Thyroid gland (tissue), 4 donors: ENCODE results near the gene MRPS23.

ENCODE experiments used
- POLR2A ChIP-seq, 2 donors: fragments of 450-650 bp; IDR thresholded peaks; one replicate each; pipeline ENCODE4 v1.6.1; 2017; ENCODE audit warnings: antibody characterized with exemption in 2 of 2, mild to moderate bottlenecking in 2 of 2, moderate library complexity in 1 of 2
- TF ChIP-seq, protein P1 (sequence below), 6 experiments: fragments of 200-600 bp in 3 of 6; fragments of 450-650 bp in 3 of 6; sonication (generic) in 3 of 6; IDR thresholded peaks; one replicate each; pipeline ENCODE4 v1.5.1; 2016 to 2019; ENCODE audit warnings: antibody characterized with exemption in 6 of 6, mild to moderate bottlenecking in 2 of 6, inconsistent platforms in 1 of 6, moderate library complexity in 1 of 6

DNA sequence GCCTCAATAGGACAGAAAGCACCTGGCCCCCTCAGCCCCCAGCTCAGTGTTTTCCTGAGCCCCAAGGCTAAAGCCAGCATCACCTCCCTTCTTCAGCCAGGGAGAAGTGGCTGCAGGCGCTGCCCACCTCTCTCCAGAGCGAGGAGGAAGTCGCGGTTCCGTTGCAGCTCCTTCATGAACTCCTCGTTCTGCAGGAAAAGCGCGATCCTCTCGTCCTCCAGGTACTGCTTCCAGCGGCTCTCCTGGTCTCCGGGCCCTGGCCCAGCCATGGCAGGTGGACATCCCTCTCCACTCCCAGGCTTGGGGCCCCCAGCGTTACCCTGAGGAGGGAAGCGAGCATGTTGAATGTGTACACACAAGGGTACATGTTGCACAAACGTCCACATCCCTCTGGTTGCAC, 22.7 kb upstream of the MRPS23 start:
- TF ChIP-seq, protein P1, sequence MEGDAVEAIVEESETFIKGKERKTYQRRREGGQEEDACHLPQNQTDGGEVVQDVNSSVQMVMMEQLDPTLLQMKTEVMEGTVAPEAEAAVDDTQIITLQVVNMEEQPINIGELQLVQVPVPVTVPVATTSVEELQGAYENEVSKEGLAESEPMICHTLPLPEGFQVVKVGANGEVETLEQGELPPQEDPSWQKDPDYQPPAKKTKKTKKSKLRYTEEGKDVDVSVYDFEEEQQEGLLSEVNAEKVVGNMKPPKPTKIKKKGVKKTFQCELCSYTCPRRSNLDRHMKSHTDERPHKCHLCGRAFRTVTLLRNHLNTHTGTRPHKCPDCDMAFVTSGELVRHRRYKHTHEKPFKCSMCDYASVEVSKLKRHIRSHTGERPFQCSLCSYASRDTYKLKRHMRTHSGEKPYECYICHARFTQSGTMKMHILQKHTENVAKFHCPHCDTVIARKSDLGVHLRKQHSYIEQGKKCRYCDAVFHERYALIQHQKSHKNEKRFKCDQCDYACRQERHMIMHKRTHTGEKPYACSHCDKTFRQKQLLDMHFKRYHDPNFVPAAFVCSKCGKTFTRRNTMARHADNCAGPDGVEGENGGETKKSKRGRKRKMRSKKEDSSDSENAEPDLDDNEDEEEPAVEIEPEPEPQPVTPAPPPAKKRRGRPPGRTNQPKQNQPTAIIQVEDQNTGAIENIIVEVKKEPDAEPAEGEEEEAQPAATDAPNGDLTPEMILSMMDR (IDR thresholded peaks at IDR 0.05): no peak
- no peak for TF ChIP-seq POLR2A (IDR thresholded peaks at IDR 0.05)
